Umbilical cord (tissue), 2 donors: ENCODE results near the gene PTPRT. TPM values are rescaled to one million over a fixed set of nuclear protein-coding genes. Genes with fewer than 3 reads are reported as not detected.
A peak's percentile ranks its signal among the peaks of the same experiment; 100 is the strongest.

Experiments
- DNase-seq: peaks from one replicate; pipeline ENCODE4 v3.0.0-alpha.2; 2015; ENCODE audit warnings: low spot score
- total RNA-seq: library from RNA; depleted of rRNA; stranded (reverse); fragments of >200 nt; gene quantifications from one replicate; pipeline ENCODE4 v1.2.3, GENCODE V29; 2014; ENCODE audit warnings: low replicate concordance; ENCODE audit not compliant: insufficient read depth

PTPRT gene
- total RNA-seq, 1 donor from 2014 or later, result 17.8 TPM

DNA sequence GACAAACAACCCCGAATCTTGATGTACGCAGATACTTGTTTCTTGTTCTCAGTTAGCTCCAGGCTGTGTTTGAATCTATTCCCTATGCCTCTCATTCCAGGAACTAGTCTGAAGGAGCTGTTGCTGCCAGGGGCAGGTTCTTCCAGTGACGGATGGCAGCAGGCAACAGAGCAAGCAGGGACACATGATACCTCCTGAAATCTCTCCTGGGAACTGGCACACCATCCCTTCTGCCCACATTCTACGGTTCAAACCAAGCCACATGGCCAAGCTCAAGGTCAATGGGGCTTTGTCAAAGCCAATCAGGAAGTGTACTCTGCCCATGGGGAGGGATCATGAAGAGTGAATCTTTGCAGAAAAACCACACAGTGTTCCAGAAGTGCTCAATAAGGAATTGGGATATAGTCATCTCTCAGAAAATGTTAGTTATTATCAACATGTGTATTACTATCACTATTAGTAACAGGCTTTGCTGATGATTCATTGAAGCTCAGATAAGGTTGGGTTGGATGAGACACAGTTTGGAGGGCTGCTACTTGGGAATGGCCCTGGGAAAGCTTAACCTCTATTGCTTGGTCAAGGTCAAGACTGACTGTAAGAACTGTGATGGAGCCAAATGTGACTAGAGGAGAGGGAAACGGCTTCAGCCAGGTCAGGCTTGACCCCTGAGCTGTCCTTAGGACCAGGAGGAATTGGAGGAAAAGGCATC is 454.9 kb downstream of the PTPRT start:
- DNase-seq, result peak; percentile 10

DNA sequence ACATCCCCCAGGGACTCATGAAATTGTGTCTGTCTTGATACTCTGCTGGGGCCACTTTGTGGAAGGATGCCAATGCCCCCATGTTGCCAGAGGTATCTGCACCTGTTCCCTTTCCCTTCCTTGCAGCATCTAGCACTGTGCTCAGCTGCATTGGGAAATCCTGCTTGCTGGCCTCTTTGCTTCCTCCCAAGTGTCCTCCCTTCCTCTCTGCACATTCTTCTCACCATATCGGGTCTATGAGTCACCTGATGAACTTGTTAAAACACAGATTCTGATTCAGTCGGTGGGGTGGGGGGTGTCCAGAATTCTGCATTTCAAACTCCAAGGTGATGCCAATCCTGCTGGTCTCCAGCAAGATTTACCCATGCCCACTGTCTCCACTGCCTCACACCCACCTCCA is 467.8 kb downstream of the PTPRT start:
- DNase-seq, result no peak

DNA sequence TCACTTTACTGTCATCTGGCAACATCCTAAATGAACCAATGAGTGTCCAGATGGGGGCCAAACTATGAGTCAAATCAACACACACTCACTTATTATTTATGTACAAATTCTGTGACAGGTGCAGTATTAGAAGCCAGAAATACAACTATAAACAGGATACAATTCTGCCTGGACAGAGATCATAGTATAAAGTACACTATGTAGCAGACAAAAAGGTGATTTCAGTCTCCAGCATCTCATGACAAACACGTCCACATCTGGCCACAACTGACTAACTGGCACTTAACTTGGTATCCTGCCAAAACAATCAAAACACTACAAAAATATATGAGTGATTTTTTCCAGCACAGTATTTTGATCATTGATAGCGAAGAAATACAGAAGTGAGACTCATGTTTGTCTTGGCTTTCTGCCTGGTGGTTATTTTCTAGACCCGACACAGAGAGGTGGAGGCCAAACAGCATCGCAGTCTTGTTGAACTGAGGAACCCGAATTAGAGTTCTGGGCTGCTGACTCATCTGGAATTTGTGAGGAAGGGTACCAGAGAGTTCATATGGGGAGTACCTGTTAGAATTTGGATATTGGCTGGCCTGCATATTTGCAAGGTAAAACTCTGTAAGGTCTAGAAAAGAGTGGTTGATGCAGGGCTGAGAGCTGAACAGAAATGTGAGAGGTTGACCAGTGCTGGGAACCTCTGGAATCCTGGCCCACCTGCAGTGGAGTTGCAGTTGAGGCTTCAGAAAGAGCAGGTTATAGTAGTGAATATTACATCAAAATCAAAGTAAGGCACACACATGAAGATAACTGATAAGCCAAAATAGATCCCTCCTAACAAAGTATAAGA is 475.2 kb downstream of the PTPRT start:
- no peak for DNase-seq

DNA sequence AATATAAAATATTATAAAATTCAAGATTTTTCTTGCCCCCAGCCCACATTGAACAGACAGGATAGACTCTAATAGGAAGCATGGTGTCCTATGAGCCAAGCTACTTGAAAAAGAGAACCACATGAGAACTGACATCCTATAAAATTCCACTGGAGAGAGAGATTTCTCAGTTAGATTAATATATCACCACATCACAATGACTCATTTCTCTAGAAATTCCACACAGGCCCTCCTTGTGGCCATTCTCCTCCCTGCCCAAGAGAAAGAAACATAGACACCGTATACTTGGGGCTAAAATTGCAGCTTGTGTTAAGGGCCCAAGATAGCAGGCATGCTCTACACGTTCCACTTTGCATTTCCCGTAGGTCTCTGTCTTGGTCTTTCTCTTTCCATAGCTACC is 481.4 kb downstream of the PTPRT start:
- DNase-seq, result no peak

DNA sequence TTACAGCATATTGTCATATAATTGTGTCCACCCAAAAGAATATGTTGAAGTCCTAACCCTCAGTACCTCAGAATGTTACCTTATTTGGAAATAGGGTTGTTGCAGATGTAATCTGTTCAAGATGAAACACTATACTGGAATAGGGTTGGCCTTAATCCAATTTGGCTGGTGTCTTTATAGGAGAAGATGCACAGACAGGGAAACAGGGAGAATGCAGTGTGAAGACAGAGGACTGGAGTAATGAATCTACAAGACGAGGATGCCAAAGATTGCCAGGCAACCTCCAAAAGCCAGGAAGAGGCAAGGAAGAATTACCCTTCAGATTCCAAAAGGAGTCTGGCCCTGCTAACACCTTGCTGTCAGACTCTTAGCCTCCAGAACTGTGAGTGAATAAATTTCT is 482.9 kb downstream of the PTPRT start:
- peak; percentile 67 for DNase-seq

DNA sequence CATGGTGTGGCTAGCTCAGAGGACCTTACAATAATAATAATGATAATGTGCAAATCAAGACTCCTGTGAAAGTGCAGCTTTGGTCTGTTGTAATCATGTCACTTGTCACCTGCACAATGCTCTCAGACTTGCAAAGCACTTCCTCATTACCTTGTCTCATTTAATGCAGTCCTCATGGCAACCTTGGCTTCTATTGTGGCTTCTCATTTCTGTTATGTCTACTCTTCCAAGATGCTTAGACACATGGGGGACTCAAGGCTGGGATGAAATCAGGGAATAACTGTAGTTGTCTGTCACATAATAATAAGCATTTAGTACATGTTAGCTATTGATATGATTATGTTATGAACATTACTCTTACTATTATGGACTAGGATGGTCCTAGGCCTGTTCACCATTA is 484.2 kb downstream of the PTPRT start:
- DNase-seq, result no peak

DNA sequence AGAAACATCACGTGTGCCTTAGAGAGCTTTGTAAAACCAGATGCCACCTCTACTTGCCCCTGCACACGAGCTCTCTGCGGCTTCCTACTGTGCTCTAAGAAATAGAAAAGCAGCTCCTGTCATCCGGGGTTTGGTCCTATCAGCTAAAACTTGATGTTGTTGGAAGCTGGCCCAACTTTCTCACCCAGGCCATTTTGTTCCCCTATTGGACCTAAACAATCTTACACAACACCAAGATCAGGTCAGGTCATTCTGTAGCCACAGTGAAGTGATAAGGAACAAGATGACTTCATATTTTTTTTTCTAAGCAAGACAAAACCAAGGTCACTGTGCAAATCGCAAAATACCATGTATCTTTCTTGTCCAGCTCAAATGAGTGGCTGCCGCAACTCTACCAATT is 486.0 kb downstream of the PTPRT start:
- no peak for DNase-seq

DNA sequence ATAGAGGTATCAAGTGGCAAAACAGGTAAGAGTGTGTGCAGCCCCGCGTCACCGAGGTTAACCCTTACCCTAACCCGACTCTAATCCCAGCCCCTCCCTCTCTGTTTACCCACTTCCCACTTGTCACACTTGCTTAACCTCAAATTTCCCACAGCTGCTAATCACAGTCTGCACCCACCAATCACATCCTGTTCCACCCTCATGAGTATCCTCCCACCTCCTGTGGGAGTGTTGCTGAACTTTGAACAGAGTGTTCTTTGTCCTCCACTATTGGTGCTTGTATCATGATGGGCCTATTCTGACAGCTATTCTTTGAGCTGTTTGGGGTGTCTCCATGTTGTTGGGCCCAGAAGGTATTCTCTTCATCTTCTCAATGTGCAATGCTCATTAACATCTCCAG is 487.8 kb downstream of the PTPRT start:
- no peak for DNase-seq

DNA sequence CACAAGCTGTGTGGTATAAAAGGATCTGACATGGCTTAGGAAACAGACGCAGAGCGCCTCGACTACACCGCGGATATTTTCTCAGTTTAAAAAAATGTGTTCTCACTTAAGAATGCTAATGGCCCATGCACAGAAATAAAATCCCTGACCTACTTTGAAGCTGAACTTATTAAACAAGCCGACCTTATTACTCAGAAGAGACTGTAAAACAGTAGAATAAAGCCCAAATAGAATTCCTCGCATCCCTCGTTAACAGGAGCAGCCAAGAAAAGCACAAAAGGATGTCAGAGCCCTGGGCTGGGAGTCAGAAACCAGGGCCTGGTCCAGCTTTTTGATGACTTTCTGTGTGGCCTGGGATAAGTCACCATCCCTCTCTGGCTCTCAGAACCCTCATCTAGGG is 489.3 kb downstream of the PTPRT start:
- peak; percentile 81 for DNase-seq

DNA sequence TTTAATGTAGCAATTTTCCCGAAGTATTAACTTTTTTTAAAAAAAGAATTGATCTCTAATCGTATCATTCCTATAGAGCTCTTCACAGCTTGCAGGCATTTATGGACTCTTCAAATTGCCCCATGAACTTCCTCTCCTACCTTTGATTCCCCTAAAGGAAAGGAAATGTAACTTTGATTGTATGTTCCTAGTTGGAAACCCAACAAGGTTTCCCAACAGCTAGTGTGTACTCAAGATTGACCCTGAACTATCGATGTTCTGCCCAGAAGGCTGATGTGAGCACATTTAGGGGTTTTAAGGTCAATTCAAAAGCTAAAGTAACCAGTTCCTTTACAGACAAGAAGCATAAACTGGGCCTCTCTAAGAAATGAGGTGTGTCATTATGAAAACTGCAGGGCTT is 491.7 kb downstream of the PTPRT start:
- no peak for DNase-seq

DNA sequence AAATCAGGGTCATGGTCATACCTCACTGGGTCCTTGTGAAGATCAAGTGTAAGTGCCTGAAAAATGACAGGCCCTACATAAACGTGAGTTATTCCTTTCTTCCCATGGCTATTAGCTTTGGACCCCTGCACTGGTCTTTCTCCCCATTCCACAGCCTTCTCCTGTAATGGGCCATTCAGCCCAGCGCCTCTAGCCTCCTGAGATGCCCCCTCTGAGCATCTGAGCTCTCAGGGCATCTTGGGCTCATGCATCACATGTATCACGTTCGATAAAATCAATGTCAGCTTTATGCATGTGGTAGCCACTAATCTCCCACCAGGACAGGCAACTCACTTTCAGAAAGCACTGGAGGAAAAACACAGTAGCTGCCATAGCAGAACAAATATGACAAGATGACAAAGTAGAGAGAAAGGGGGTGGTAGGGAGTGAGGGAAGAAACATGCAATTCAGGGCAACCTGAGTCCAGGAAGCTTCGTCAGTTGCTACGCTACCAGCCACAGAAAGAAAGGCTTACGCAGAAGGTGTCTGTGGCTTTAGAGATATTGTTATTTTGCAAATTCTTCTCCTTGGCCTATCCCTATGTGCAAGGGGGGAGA is 498.8 kb downstream of the PTPRT start:
- no peak for DNase-seq

DNA sequence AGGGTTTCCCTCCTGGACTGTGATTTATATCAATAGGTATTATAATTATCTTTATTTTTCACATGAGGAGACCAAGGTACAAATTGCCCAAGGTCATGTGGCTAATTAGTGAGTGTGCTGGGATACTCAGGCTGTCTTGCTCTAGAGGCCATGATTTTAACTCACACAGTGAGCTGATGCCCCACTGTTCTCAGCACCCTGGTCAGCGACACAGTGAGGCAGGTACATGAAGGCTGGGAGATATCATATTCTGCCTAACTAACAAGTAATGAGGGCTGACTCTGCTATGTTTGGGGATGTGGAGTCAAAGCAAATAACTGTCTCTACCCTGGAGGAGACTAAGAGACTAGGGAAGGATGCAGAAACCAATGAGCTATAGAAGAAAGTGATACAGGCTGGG is 501.1 kb downstream of the PTPRT start:
- DNase-seq, result peak; percentile 45

DNA sequence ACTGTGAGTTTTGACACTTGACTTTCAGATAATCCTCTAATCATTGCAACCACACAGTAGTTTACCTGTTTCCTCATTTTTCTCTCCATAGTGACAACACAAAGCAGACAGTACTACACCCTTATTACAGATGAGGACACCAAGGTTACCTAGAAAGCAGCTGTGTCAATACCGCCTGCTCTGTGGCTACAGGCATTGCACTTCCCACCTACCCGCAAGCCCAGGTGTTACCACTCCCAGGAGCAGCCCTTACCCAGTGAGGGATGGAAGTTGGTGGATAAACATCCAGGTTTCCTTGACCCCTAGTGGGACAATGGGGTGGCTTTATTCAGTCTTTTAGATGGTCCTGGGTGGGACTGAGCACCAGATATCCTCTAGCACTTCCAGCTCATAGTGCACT is 503.6 kb downstream of the PTPRT start:
- DNase-seq, result no peak

DNA sequence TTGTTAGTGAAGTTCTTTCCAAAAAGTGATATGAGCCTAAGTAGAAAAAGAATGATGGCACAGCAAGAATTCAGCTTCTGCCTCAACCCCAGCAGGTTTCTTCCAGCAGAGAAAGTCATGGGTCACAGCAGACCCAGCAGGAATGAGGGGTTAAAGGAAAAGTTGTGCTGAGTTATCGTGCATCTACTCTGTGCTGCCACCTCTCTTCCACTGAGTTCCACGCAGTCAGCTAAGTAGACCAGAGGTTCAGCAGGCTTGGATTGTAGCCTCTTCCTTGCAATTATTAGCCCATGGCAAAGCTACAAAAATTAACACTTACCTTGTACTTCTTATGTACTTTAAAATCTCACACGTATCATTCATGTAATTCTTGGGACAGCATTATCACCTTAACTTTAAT is 510.8 kb downstream of the PTPRT start:
- DNase-seq, result no peak

DNA sequence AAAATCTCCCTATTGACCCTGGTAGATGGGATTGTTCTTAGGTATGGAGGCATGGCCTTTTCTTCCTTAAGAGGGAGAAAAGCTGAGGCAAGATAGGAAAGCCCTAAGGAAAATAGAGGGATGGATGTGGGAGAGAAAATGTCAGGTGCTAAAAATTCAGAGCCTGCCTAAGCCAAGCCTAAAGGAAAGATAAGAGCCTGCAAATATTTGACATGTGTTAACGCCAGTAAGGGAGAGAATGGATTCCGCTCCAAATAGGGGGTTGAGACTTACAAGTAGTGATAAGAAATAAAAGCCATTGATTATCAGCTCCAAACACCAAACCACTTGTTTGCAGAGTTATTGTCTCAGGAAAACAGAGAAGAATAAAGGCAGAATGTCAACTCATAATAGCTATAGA is 533.6 kb downstream of the PTPRT start:
- DNase-seq, result no peak

DNA sequence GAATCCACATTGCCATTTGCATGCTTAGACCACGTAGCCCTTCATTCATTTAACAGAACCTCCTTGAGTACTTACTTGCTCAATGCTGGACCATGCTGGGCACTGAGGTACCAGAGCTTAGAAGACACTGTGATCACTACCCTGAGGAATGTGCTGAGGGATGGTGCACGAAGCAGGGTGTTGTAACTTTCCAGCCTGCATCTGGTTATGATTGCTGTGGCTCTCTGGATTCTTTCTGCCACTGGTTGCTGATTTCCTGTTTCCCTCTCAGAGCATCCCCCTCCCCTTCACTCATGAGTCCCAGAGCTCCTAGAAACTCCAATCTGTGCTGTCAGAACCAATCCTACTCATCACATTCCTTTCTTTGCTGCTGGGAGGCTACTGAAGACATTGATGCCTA is 537.4 kb downstream of the PTPRT start:
- peak; percentile 74 for DNase-seq

DNA sequence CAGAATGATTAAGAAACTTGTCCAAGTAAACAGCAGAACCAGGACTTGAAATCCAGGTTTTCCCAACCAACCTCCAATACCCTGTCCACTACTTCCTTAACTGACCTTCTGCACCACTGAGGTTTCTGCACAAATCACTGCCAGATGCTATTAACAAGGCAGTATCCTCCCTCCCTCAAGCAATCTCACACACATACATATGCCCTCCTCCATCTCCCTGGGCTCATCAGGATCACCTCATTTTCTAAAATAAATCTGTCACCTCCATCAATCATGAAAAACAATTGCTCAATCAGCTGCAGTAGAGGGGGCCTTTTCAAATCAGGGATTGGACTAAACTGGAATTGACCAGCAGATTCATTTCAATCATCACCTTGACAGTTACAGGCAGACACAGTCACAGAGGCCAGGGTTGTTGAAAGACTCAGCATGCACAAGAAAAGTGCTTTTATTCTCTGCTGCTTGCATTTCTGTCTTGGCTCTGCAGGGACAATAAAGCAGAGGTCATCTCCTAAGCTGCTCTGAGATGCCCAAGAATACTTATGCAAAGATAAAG is 539.4 kb downstream of the PTPRT start:
- DNase-seq, result no peak

DNA sequence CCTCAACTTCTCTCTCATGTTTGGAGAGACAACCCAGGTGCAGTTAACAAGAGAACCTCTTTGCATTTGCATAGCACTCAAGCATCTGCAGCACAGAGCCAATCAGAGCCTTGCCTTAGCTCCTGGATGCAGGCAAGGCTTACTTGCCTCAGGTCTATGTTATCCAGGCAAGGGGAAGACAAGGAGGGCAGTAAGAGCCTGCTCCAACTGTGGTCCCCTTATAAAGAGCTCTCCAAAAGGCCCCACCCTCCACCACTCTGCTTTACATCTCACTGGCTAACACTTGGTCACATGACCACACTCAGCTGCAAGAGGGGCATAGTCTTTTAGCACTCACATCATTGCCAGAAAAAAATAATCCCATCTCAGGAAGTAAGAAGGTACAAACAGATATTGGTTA is 540.0 kb downstream of the PTPRT start:
- no peak for DNase-seq

DNA sequence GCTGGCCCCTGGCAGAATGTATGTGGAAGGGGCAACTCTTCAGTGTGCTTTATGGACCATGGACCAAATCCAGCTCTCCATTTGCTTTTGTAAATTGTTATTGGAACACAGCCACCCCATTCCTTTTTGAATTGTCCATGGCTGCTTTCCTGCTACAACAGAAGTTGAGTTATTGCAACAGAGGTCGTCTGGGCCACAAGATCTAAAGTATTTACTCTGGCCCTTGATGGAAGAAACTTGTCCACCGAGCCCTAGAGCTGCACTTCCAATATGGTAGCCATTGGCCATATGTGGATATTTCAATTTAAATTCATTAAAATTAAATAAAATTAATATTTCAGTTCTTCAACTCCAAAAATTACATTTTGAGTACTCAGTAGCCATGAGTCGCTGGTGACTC is 543.5 kb downstream of the PTPRT start:
- no peak for DNase-seq

DNA sequence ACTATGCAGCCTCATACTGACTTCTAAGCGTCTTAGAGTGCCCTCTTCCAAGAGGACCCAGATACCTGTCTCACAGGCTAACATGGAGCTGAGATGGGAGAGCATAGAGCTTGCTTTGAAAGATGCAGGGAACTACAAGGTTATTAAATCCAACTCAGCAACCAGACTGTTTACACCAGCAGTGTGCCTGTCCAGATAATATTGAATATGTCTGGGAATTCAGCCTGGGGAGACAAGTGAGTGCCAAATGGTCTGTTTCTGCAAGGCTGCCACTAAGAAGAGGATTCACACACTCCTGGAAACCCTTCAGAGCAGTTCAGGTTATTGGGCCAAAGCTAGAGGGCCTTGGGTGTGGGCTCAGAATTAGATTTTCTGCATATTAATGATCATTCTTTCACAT is 547.8 kb downstream of the PTPRT start:
- no peak for DNase-seq

DNA sequence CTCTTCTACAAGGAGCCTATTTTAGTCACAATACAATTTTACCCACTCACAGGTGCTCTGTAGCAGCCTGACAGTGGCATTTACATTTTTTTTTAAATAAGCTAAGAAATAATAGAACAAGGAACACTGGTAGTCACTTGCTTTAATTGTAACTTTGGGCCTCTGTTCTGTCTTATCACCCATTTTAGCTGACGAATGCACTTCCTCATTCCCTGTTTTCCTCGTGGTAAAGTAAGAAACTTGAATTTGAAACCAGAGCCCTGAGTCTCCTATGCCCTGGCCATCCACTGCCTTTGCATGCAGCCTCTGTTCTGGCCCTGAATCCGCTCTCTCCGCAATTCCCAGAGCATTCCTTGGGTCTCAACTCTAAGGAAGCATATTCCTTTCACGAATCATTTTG is 550.6 kb downstream of the PTPRT start:
- DNase-seq, result no peak

DNA sequence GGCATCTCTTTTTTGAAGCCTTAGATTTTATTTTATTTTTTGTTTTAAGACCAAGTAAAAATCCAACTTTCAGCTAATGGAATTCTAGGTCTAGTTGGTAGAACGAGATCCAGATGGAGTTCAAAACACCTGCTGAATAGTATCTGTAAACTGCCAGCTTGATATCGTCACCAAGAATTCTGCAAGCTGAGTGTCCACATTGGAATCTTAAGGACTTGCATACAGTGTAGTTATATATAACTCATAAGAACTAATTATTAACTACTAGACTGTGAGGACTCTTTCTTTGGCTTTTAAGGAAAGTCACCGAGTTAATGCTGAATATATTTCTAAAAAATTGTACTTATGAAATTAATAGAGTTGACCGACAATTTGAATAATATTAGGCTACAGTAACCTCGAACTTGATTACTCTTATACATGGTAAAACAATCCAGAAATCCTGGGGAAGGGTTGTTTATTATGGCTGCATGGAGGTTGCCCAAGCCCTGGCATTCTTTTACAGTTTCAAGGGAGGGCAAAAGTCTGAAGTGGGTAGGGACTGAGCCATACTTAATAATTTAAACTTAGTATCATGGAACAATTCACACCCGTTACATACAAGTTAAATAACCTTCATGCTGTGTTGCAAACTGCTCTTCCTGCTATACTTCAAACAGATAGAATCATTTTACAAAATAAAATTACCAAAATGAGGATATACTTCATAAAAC is 553.9 kb downstream of the PTPRT start:
- DNase-seq, result no peak
